UCSD-AML1 (cell line): ENCODE measurements around the gene GPR152.
"Not testable (repeated sequence)": the region's sequence is repeated elsewhere in the genome, so short reads cannot be mapped to it uniquely, and the experiment has no call there.

ENCODE experiments used
- DNase-seq: peaks from one replicate; lab custom pipeline; 2025; ENCODE audit not compliant: unreplicated experiment; lab: John Stamatoyannopoulos, UW

GPR152 gene

GRCh38 chr11:67489885-67490726 is 37.6 kb upstream of the GPR152 start:
- DNase-seq: no peak

- no peak for DNase-seq
Observed at GRCh38 chr11:67489203-67489884, 36.8 kb upstream of the GPR152 start.

- DNase-seq: no peak
Observed at GRCh38 chr11:67486481-67487195, 34.1 kb upstream of the GPR152 start.

GRCh38 chr11:67485873-67486361 is 33.4 kb upstream of the GPR152 start:
- not testable (repeated sequence) for DNase-seq

GRCh38 chr11:67484847-67485311 is 32.4 kb upstream of the GPR152 start:
- peak; percentile 45 for DNase-seq

- DNase-seq: no peak
Observed at GRCh38 chr11:67483831-67484665, 31.5 kb upstream of the GPR152 start.

GRCh38 chr11:67482827-67483798 is 30.6 kb upstream of the GPR152 start, which contains the start of gene AIP:
Gene AIP (plus strand): TSS chr11:67483026. CDS start chr11:67483159, 133 bp downstream.
- DNase-seq: peak; percentile 97

- no peak for DNase-seq
Observed at GRCh38 chr11:67482275-67482826, 29.8 kb upstream of the GPR152 start.

- DNase-seq: not testable (repeated sequence)
Observed at GRCh38 chr11:67477344-67478050, 25.0 kb upstream of the GPR152 start.

- DNase-seq: not testable (repeated sequence)
Observed at GRCh38 chr11:67476692-67477091, 24.2 kb upstream of the GPR152 start.

- no peak for DNase-seq
Observed at GRCh38 chr11:67472882-67473281, 20.4 kb upstream of the GPR152 start.

GRCh38 chr11:67470337-67471002 is 17.9 kb upstream of the GPR152 start:
- no peak for DNase-seq

GRCh38 chr11:67469508-67469811 is 16.9 kb upstream of the GPR152 start:
- no peak for DNase-seq

- DNase-seq: peak; percentile 92
Observed at GRCh38 chr11:67468759-67469507, 16.4 kb upstream of the GPR152 start, which contains the start of gene TMEM134. Gene TMEM134 (minus strand): TSS chr11:67469251. CDS start chr11:67469192, 59 bp downstream.

- DNase-seq: no peak
Observed at GRCh38 chr11:67468456-67468758, 15.9 kb upstream of the GPR152 start.

GRCh38 chr11:67468056-67468455 is 15.5 kb upstream of the GPR152 start:
- no peak for DNase-seq
